Dendritic cell treated with granulocyte-macrophage colony-stimulating factor and Interleukin-4, amounts not matched to agents 40 ng/mL and 50 ng/mL, for 4 days (primary cell): ENCODE results near the gene MAGEB17.
"Not testable (repeated sequence)": the region's sequence is repeated elsewhere in the genome, so short reads cannot be mapped to it uniquely, and the experiment has no call there.

ENCODE experiments used
- H3K27ac Mint-ChIP-seq: one replicate; pipeline ENCODE4 v1.8.0; 2022; ENCODE audit warnings: mild to moderate bottlenecking, mixed read lengths
- H3K27me3 Mint-ChIP-seq: one replicate; pipeline ENCODE4 v1.8.0; 2022; ENCODE audit warnings: mild to moderate bottlenecking, mixed read lengths
- H3K36me3 Mint-ChIP-seq: one replicate; pipeline ENCODE4 v1.8.0; 2022; ENCODE audit warnings: low read depth, mixed read lengths
- H3K4me1 Mint-ChIP-seq: one replicate; pipeline ENCODE4 v1.8.0; 2022; ENCODE audit warnings: low read depth, mixed read lengths
- H3K4me3 Mint-ChIP-seq: one replicate; pipeline ENCODE4 v1.8.0; 2022; ENCODE audit warnings: mild to moderate bottlenecking, moderate library complexity, mixed read lengths
- H3K9me3 Mint-ChIP-seq: one replicate; pipeline ENCODE4 v1.8.0; 2022; ENCODE audit warnings: mixed read lengths
- intact Hi-C: fragments of 100-400 bp; cut with micrococcal nuclease; formaldehyde crosslinking; loops from one replicate; pipeline ENCODE4 v1.15.0; 2022

The MAGEB17 gene

GRCh38 chrX:16171944-16172343 lies 4.7 kb downstream of the MAGEB17 start:
- no peak overlapping the region for H3K27ac Mint-ChIP-seq
- intact Hi-C loops, result no loop called here
- no peaks in the 10 kb centered on the region for H3K36me3 Mint-ChIP-seq

DNA sequence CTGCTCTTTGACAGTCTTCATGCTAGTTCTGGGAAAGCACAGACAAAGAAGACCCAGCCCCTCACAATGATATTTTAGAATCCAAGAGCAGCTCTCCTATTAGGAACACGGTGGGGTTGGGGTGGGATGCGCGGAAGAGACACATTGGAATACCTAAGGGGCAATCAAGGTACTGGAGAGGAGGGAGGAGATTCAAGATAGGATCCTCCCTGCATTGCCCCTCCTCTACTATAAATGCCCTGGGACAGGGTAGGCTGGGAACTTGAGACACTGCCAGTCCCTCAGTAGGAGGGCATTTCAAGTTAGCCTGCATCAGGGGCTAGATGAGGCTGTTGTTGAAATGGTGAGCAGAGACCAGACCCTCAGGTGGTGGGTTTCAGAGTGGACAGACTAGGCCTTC lies 5.1 kb downstream of the MAGEB17 start:
- Mint-ChIP-seq H3K4me1 (peaks cover 4% of the 10 kb centered on the region), H3K4me3 (no peak overlapping the region), H3K27me3 (peaks cover 10% of the 10 kb centered on the region), H3K36me3 (no peaks in the 10 kb centered on the region), H3K9me3 (no peaks in the 10 kb centered on the region), H3K27ac (no peak overlapping the region)
- intact Hi-C loops, result no loop called here

More at GRCh38 chrX:16171944-16172343, 4.7 kb downstream of the MAGEB17 start:
- Mint-ChIP-seq H3K27me3 (peaks cover 10% of the 10 kb centered on the region), H3K4me3 (no peak overlapping the region), H3K4me1 (peaks cover 4% of the 10 kb centered on the region), H3K9me3 (no peaks in the 10 kb centered on the region)

DNA sequence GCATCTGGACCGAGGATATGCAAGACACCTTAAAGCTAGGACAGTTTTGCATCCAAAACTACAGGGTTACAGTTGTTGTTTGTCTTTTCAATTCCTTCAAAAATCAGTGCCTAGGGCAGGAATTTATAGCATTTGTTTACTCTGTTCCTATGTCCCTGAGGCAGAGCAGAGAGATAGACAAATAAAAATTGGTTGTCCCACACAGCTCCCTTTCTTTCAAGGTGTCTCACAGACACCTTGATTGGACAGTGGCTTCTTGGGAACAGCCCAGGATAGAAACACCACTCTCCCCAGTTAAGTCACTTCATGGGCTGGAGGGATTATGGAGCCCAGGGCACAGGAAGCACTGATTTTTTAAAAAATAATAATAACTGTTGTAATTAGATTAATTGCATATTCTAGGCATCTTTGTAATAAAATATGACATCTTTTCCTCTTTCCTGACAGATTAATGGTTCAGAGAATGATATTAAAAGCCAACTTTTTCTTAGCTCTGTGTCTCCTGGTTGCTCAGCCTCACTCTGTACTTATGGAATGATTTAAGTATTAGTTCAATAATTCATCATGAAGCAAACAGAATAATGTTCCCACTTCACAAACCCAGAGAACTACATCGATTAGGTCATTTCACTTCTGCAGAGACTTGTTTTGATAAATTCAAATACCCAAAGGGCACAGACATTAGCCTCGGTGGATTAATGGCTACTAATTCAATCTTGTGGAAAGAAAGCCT lies 8.2 kb downstream of the MAGEB17 start:
- H3K4me3 Mint-ChIP-seq, result no peak overlapping the region
- H3K9me3 Mint-ChIP-seq, result no peaks in the 10 kb centered on the region
- peaks cover 12% of the 10 kb centered on the region for H3K27me3 Mint-ChIP-seq
- peaks cover 4% of the 10 kb centered on the region for H3K4me1 Mint-ChIP-seq
- intact Hi-C loops, result no loop called here
- H3K36me3 Mint-ChIP-seq, result no peaks in the 10 kb centered on the region
- H3K27ac Mint-ChIP-seq, result no peak overlapping the region

GRCh38 chrX:16177260-16177659 lies 10.0 kb downstream of the MAGEB17 start:
- no peak overlapping the region for H3K4me3 Mint-ChIP-seq
- intact Hi-C loops, result no loop called here
- H3K4me1 Mint-ChIP-seq, result peaks cover 13% of the 10 kb centered on the region
- H3K36me3 Mint-ChIP-seq, result no peaks in the 10 kb centered on the region
- peaks cover 12% of the 10 kb centered on the region for H3K27me3 Mint-ChIP-seq
- H3K27ac Mint-ChIP-seq, result no peak overlapping the region
- no peaks in the 10 kb centered on the region for H3K9me3 Mint-ChIP-seq

GRCh38 chrX:16183843-16184242 lies 16.6 kb downstream of the MAGEB17 start:
- peaks cover 31% of the 10 kb centered on the region for H3K4me1 Mint-ChIP-seq
- intact Hi-C loops, H3K36me3 Mint-ChIP-seq, H3K27ac Mint-ChIP-seq, H3K4me3 Mint-ChIP-seq, H3K9me3 Mint-ChIP-seq: not testable (repeated sequence)
- H3K27me3 Mint-ChIP-seq, result peaks cover 10% of the 10 kb centered on the region

DNA sequence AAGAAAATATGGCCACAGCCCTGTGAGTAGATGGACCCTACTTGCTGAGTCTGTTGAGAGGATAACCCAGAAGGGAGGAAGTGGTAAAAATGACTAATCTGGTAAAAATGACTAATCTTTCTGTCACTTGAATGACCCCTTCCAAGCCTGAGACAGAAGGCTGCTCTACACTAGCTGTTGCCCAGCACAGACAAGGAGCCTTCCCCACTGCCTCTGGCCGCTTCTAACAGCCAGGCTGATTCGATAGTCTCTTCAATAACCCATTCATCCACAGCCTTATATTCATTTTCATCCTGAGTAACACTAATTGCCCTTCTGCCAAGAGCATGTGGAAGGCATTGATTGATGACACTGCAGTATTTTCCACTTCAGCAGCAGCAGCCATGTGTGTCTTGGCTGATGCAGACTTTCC lies 18.4 kb downstream of the MAGEB17 start:
- H3K27me3 Mint-ChIP-seq, result peaks cover 6% of the 10 kb centered on the region
- H3K9me3 Mint-ChIP-seq, result peaks cover 8% of the 10 kb centered on the region
- no peak overlapping the region for H3K4me3 Mint-ChIP-seq
- intact Hi-C loops, result no loop called here
- H3K27ac Mint-ChIP-seq, result peak overlapping the region; percentile 30
- peaks cover 30% of the 10 kb centered on the region for H3K4me1 Mint-ChIP-seq
- no peaks in the 10 kb centered on the region for H3K36me3 Mint-ChIP-seq

GRCh38 chrX:16186380-16187007 lies 19.2 kb downstream of the MAGEB17 start:
- peaks cover 8% of the 10 kb centered on the region for H3K9me3 Mint-ChIP-seq
- H3K27ac Mint-ChIP-seq, result no peak overlapping the region
- intact Hi-C loops, result no loop called here
- no peak overlapping the region for H3K4me3 Mint-ChIP-seq
- peaks cover 5% of the 10 kb centered on the region for H3K27me3 Mint-ChIP-seq
- peaks cover 23% of the 10 kb centered on the region for H3K4me1 Mint-ChIP-seq
- no peaks in the 10 kb centered on the region for H3K36me3 Mint-ChIP-seq

- Mint-ChIP-seq H3K9me3 (peaks cover 8% of the 10 kb centered on the region), H3K27me3 (peaks cover 5% of the 10 kb centered on the region), H3K36me3 (no peaks in the 10 kb centered on the region), H3K4me1 (peaks cover 18% of the 10 kb centered on the region), H3K27ac (no peak overlapping the region), H3K4me3 (no peak overlapping the region)
- intact Hi-C loops, result no loop called here
Measured at GRCh38 chrX:16187024-16187760, 19.9 kb downstream of the MAGEB17 start.

DNA sequence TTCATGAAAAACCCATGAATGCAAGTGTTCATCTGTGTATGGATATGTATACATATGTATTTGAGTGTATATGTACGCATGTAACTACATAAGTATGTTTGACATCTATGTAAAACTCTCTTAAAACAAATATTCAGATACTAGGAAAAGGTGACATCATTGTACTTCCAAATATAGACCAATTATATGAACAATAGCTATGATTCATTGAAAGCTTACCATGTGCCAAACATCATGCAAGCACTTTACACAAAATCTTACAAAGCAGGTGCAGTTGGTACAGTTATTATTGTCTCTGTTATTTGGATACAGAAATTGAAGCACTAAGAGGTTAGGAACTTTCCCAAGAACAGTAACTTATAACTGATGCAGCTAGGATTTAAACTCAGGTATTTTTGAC lies 21.4 kb downstream of the MAGEB17 start:
- H3K36me3 Mint-ChIP-seq, result no peaks in the 10 kb centered on the region
- H3K27ac Mint-ChIP-seq, result no peak overlapping the region
- H3K4me1 Mint-ChIP-seq, result peaks cover 16% of the 10 kb centered on the region
- H3K4me3 Mint-ChIP-seq, result no peak overlapping the region
- peaks cover 3% of the 10 kb centered on the region for H3K27me3 Mint-ChIP-seq
- intact Hi-C loops, result no loop called here
- peaks cover 4% of the 10 kb centered on the region for H3K9me3 Mint-ChIP-seq

- intact Hi-C loops, result loop anchor here (10.0 kb wide), 1 partner anchor 57 kb away; no protein-coding TSS in a partner anchor
- Mint-ChIP-seq H3K27me3 (no peaks in the 10 kb centered on the region), H3K36me3 (no peaks in the 10 kb centered on the region), H3K4me1 (no peaks in the 10 kb centered on the region), H3K27ac (no peak overlapping the region), H3K4me3 (no peak overlapping the region), H3K9me3 (no peaks in the 10 kb centered on the region)
Measured at GRCh38 chrX:16191605-16192004, 24.3 kb downstream of the MAGEB17 start.

DNA sequence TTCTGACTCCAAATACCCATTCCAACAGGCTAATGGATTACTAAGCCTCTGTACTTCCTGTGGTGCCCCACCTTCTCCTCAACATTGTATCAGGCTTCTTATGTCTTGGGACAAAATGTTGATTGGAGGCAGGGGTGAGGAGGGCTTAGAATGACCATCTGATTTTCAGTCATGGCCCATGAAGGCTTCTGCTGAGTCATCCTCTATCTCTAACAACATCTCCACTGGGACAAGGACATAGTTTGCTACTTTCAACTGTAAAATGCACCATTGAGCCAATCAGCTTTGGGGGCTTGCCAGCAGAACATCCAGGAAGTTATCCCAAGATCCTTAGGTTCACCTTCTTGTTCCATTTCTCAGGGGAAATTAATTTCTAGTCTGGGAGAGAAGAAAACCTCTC lies 29.5 kb downstream of the MAGEB17 start:
- Mint-ChIP-seq H3K4me3 (no peak overlapping the region), H3K27ac (no peak overlapping the region), H3K27me3 (peaks cover 6% of the 10 kb centered on the region), H3K36me3 (no peaks in the 10 kb centered on the region), H3K4me1 (no peaks in the 10 kb centered on the region), H3K9me3 (no peaks in the 10 kb centered on the region)
- intact Hi-C loops, result loop anchor here (10.0 kb wide), 1 partner anchor 62 kb away; no protein-coding TSS in a partner anchor

DNA sequence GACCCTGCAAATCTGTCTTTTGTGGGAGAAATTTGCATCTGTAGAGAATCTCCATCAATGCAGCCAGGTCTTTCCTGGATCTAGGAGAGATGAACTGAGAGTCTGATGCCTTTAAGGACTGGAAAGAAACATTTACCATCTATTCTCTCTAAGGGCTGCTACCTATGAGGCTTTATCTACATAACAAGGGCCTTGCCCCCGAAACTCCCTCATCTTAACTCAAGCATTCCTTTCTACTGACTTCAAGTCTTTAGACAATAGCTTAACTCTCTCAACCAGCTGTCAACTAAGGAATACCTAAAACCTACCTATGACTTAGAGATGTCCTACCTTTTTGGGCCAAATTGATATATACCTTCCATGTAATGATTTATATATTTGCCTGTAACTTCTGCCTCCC lies 32.1 kb downstream of the MAGEB17 start:
- Mint-ChIP-seq H3K27ac (no peak overlapping the region), H3K36me3 (no peaks in the 10 kb centered on the region), H3K4me1 (no peaks in the 10 kb centered on the region), H3K9me3 (peaks cover 8% of the 10 kb centered on the region), H3K27me3 (peaks cover 12% of the 10 kb centered on the region), H3K4me3 (no peak overlapping the region)
- intact Hi-C loops, result loop anchor here (10.0 kb wide), 1 partner anchor 65 kb away; no protein-coding TSS in a partner anchor

- H3K27me3 Mint-ChIP-seq, result peaks cover 9% of the 10 kb centered on the region
Measured at GRCh38 chrX:16202943-16203342, 35.7 kb downstream of the MAGEB17 start.

DNA sequence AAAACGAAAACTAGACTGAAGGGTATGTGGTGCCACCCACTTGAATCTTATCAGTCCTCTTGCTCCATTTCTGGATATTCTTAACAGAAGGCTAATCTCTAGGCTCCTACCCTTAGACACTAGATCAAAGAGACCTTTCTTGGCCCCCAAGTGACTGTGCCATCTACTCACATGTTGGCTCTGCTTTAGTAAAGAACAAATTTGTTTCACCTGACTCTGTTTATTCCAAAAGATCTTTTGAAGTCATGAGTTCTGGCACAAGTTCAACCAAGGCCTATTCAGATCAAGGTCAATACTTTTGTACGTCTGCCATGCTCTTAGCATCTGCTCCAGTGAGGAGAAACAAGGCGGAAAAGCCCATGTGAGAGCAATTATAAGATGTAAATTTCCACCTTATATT lies 37.3 kb downstream of the MAGEB17 start:
- H3K36me3 Mint-ChIP-seq, result no peaks in the 10 kb centered on the region
- H3K27me3 Mint-ChIP-seq, result peaks cover 8% of the 10 kb centered on the region
- H3K4me3 Mint-ChIP-seq, result no peak overlapping the region
- no peaks in the 10 kb centered on the region for H3K4me1 Mint-ChIP-seq
- H3K27ac Mint-ChIP-seq, result no peak overlapping the region
- H3K9me3 Mint-ChIP-seq, result peaks cover 8% of the 10 kb centered on the region
- intact Hi-C loops, result no loop called here

More at GRCh38 chrX:16202943-16203342, 35.7 kb downstream of the MAGEB17 start:
- no peak overlapping the region for H3K4me3 Mint-ChIP-seq
- no peaks in the 10 kb centered on the region for H3K4me1 Mint-ChIP-seq
- H3K27ac Mint-ChIP-seq, result no peak overlapping the region
- no peaks in the 10 kb centered on the region for H3K36me3 Mint-ChIP-seq
- intact Hi-C loops, result no loop called here
- peaks cover 8% of the 10 kb centered on the region for H3K9me3 Mint-ChIP-seq
